Activated B cell treated with CpG ODN at 0.5 μM for 24 hours (primary cell): ENCODE data around the gene ARRDC5. TPM values are rescaled to one million over a fixed set of nuclear protein-coding genes. Genes with fewer than 3 reads are reported as not detected.

Experiments
- ATAC-seq: fragments of 200-7000 bp; cut with Tn5 transposase; one replicate; pipeline ENCODE4 v1.10.0; 2021; ENCODE audit warnings: low read depth, mild to moderate bottlenecking, moderate library complexity
- CTCF ChIA-PET: fragments of 350-600 bp; sonication (Branson Sonifier 250); formaldehyde crosslinking; loops from one replicate; lab custom pipeline; 2021; ENCODE audit warnings: antibody characterized with exemption; lab: Charles Lee
- POLR2A ChIA-PET: fragments of 350-600 bp; sonication (Branson Sonifier 250); formaldehyde crosslinking; loops from one replicate; lab custom pipeline; 2021; ENCODE audit warnings: antibody characterized with exemption; lab: Charles Lee
- DNase-seq: peaks from one replicate; pipeline ENCODE4 v3.0.0; 2022
- H3K27ac Mint-ChIP-seq: one replicate; pipeline ENCODE4 v1.8.0; 2020; ENCODE audit warnings: mixed read lengths
- H3K27me3 Mint-ChIP-seq: one replicate; pipeline ENCODE4 v1.8.0; 2021; ENCODE audit warnings: mixed read lengths
- H3K36me3 Mint-ChIP-seq: one replicate; pipeline ENCODE4 v1.8.0; 2021; ENCODE audit warnings: low read depth, mixed read lengths
- H3K4me1 Mint-ChIP-seq: one replicate; pipeline ENCODE4 v1.8.0; 2021; ENCODE audit warnings: mixed read lengths
- H3K4me3 Mint-ChIP-seq: one replicate; pipeline ENCODE4 v1.8.0; 2020; ENCODE audit warnings: mild to moderate bottlenecking, mixed read lengths
- H3K9me3 Mint-ChIP-seq: one replicate; pipeline ENCODE4 v1.8.0; 2020; ENCODE audit warnings: mixed read lengths
- CTCF ChIP-seq: fragments of 200-600 bp; IDR thresholded peaks from one replicate; pipeline ENCODE4 v1.8.0; 2022; ENCODE audit warnings: antibody characterized with exemption, mild to moderate bottlenecking
- intact Hi-C: fragments of 100-400 bp; cut with micrococcal nuclease; formaldehyde crosslinking; loops from one replicate; pipeline ENCODE4 v1.15.1; 2024
- total RNA-seq: library from RNA; stranded (reverse); gene quantifications from 2 replicates; pipeline ENCODE4 v1.2.3, GENCODE V29; 2022

The ARRDC5 gene
- total RNA-seq, 1 donor from 2014 or later, result 4.3 TPM

GRCh38 chr19:4878491-4878968 lies 24.2 kb downstream of the ARRDC5 start:
- H3K36me3 Mint-ChIP-seq, result no peaks in the 10 kb centered on the region
- no peak overlapping the region for H3K4me3 Mint-ChIP-seq
- TF ChIP-seq CTCF, result no peak
- intact Hi-C loops, result no loop called here
- CTCF ChIA-PET, result interaction anchor here (1.2 to 2.0 kb wide), 2 partner anchors 10 to 33 kb away, joined by 3 to 5 read pairs; no protein-coding TSS in a partner anchor
- no peaks in the 10 kb centered on the region for H3K9me3 Mint-ChIP-seq
- no peak for ATAC-seq
- H3K27ac Mint-ChIP-seq, result no peak overlapping the region
- no peak for DNase-seq
- no peaks in the 10 kb centered on the region for H3K27me3 Mint-ChIP-seq
- POLR2A ChIA-PET, result interaction anchor here (0.6 kb wide), 2 partner anchors 9 to 144 kb away, joined by 3 to 4 read pairs; no protein-coding TSS in a partner anchor
- peaks cover 18% of the 10 kb centered on the region for H3K4me1 Mint-ChIP-seq

GRCh38 chr19:4877753-4878490 lies 24.8 kb downstream of the ARRDC5 start:
- H3K27me3 Mint-ChIP-seq, result no peaks in the 10 kb centered on the region
- H3K36me3 Mint-ChIP-seq, result no peaks in the 10 kb centered on the region
- H3K4me1 Mint-ChIP-seq, result peaks cover 15% of the 10 kb centered on the region
- DNase-seq (no peak), ATAC-seq (no peak)
- ChIA-PET CTCF (interaction anchor here (2.0 kb wide), 1 partner anchor 9 kb away, joined by 5 read pairs; no protein-coding TSS in a partner anchor), POLR2A (interaction anchor here (0.6 kb wide), 2 partner anchors 9 to 144 kb away, joined by 3 to 4 read pairs; no protein-coding TSS in a partner anchor)
- H3K27ac Mint-ChIP-seq, result no peak overlapping the region
- no peak overlapping the region for H3K4me3 Mint-ChIP-seq
- intact Hi-C loops, result no loop called here
- H3K9me3 Mint-ChIP-seq, result no peaks in the 10 kb centered on the region
- TF ChIP-seq CTCF, result no peak

GRCh38 chr19:4873930-4874329 lies 28.8 kb downstream of the ARRDC5 start:
- DNase-seq, result no peak
- Mint-ChIP-seq H3K4me3 (no peak overlapping the region), H3K9me3 (no peaks in the 10 kb centered on the region), H3K36me3 (no peaks in the 10 kb centered on the region), H3K27ac (no peak overlapping the region), H3K27me3 (no peaks in the 10 kb centered on the region), H3K4me1 (peaks cover 10% of the 10 kb centered on the region)
- CTCF ChIA-PET, result interaction anchor here (1.0 to 7.7 kb wide), 5 partner anchors 21 to 157 kb away, joined by 3 to 89 read pairs (median 3); no protein-coding TSS in a partner anchor
- ATAC-seq, result no peak
- POLR2A ChIA-PET, result interaction anchor here (0.6 kb wide), 2 partner anchors 43 to 867 kb away, joined by 3 to 7 read pairs; no protein-coding TSS in a partner anchor
- intact Hi-C loops, result loop anchor here (5.0 kb wide), 1 partner anchor 67 kb away; no protein-coding TSS in a partner anchor
- no peak for TF ChIP-seq CTCF

- no peak overlapping the region for H3K27ac Mint-ChIP-seq
Measured at GRCh38 chr19:4871711-4872110, 31.0 kb downstream of the ARRDC5 start.

More at GRCh38 chr19:4871711-4872110, 31.0 kb downstream of the ARRDC5 start:
- DNase-seq (no peak), ATAC-seq (no peak)
- H3K4me3 Mint-ChIP-seq, result no peak overlapping the region
- CTCF ChIA-PET, result interaction anchor here (1.1 to 7.7 kb wide), 4 partner anchors 40 to 159 kb away, joined by 3 to 89 read pairs (median 18); no protein-coding TSS in a partner anchor
- no peak for TF ChIP-seq CTCF
- H3K4me1 Mint-ChIP-seq, result peaks cover 14% of the 10 kb centered on the region
- no peaks in the 10 kb centered on the region for H3K27me3 Mint-ChIP-seq
- H3K36me3 Mint-ChIP-seq, result no peaks in the 10 kb centered on the region
- intact Hi-C loops, result loop anchor here (1.0 to 5.0 kb wide), 3 partner anchors 40 to 160 kb away; no protein-coding TSS in a partner anchor
- POLR2A ChIA-PET, result interaction anchor here (1.5 kb wide), 1 partner anchor 40 kb away, joined by 5 read pairs; no protein-coding TSS in a partner anchor
- no peaks in the 10 kb centered on the region for H3K9me3 Mint-ChIP-seq
